B cell (primary cell): ENCODE results near the gene USP6NL. TPM values are rescaled to one million over a fixed set of nuclear protein-coding genes. Genes with fewer than 3 reads are reported as not detected.

Source experiments
- ATAC-seq: fragments of 200-7000 bp; cut with Tn5 transposase; one replicate; pipeline ENCODE4 v1.10.0; 2021; ENCODE audit warnings: low read depth, mild to moderate bottlenecking, moderate number of reproducible peaks, moderate library complexity
- CTCF ChIA-PET: fragments of 350-600 bp; sonication (Branson Sonifier 250); formaldehyde crosslinking; loops from one replicate; lab custom pipeline; 2021; ENCODE audit warnings: antibody characterized with exemption, inconsistent platforms; lab: Charles Lee
- POLR2A ChIA-PET: fragments of 350-600 bp; sonication (Branson Sonifier 250); formaldehyde crosslinking; loops from one replicate; lab custom pipeline; 2021; ENCODE audit warnings: antibody characterized with exemption; lab: Charles Lee
- DNase-seq: peaks from one replicate; pipeline ENCODE4 v3.0.0; 2013
- H2AFZ ChIP-seq: 2 replicates; pipeline ENCODE4 v1.6.1; 2012; ENCODE audit warnings: mild to moderate bottlenecking, low read depth, low read length; ENCODE audit not compliant: insufficient read depth, poor library complexity, severe bottlenecking
- H3K27ac ChIP-seq, 2 donors: 1 replicate in 1 of 2; 2 replicates in 1 of 2; pipeline ENCODE4 v1.5.1; 2012 to 2013; ENCODE audit warnings: low read length in 2 of 2, mild to moderate bottlenecking in 2 of 2, moderate library complexity in 1 of 2
- H3K27me3 ChIP-seq, 4 experiments: fragments of 200-600 bp in 1 of 4; sonication (generic) in 1 of 4; replicated peaks in 1 of 4; 1 replicate in 2 of 4; 2 replicates in 2 of 4; pipeline versions ENCODE4 v1.6.1 to v1.7.0; 2013 to 2016; ENCODE audit warnings: low read length in 3 of 4, mild to moderate bottlenecking in 2 of 4, mixed read lengths in 1 of 4, moderate library complexity in 1 of 4; ENCODE audit not compliant: insufficient read depth in 4 of 4, control insufficient read depth in 3 of 4; ENCODE audit errors: control extremely low read depth in 1 of 4
- H3K36me3 ChIP-seq, 2 experiments: replicated peaks in 1 of 2; 1 replicate in 1 of 2; 2 replicates in 1 of 2; pipeline versions ENCODE4 v1.6.1 to v1.7.1; 2013; ENCODE audit warnings: low read length in 1 of 2; ENCODE audit not compliant: insufficient read depth in 2 of 2, control insufficient read depth in 1 of 2; ENCODE audit errors: control extremely low read depth in 1 of 2, extremely low read depth in 1 of 2
- H3K4me1 ChIP-seq, 2 donors: fragments of 200-600 bp in 1 of 2; sonication (generic) in 1 of 2; 1 replicate in 1 of 2; 2 replicates in 1 of 2; pipeline versions ENCODE4 v1.5.1 to v1.6.1; 2013 to 2017; ENCODE audit warnings: low read length in 2 of 2; ENCODE audit not compliant: control insufficient read depth in 2 of 2, insufficient read depth in 2 of 2
- H3K4me2 ChIP-seq: replicated peaks from 2 replicates; pipeline ENCODE3; 2012; ENCODE audit warnings: mild to moderate bottlenecking, low read depth, low read length; ENCODE audit not compliant: poor library complexity, severe bottlenecking
- H3K4me3 ChIP-seq, 5 experiments: fragments of 200-600 bp in 1 of 5; sonication (generic) in 1 of 5; 1 replicate in 3 of 5; 2 replicates in 2 of 5; pipeline versions ENCODE4 v1.5.1 to v1.7.0; 2011 to 2016; ENCODE audit warnings: low read length in 4 of 5, mild to moderate bottlenecking in 4 of 5, low read depth in 2 of 5, control low read depth in 1 of 5, moderate library complexity in 1 of 5; ENCODE audit not compliant: insufficient read depth in 1 of 5; ENCODE audit errors: control extremely low read depth in 1 of 5, extremely low read depth in 1 of 5
- H3K79me2 ChIP-seq: fragments of 200-600 bp; sonication (generic); one replicate; pipeline ENCODE4 v1.6.0; 2016; ENCODE audit warnings: low read length; ENCODE audit not compliant: control insufficient read depth, insufficient read depth
- H3K9ac ChIP-seq: fragments of 200-600 bp; sonication (generic); 2 replicates; pipeline ENCODE4 v1.6.1; 2017; ENCODE audit warnings: mild to moderate bottlenecking, low read length, moderate library complexity
- H3K9me3 ChIP-seq, 3 donors: one replicate each; pipeline versions ENCODE4 v1.6.1 to v1.7.1; 2013; ENCODE audit warnings: low read length in 2 of 3; ENCODE audit not compliant: control insufficient read depth in 2 of 3, insufficient read depth in 1 of 3; ENCODE audit errors: control extremely low read depth in 1 of 3
- H4K20me1 ChIP-seq: 2 replicates; pipeline ENCODE4 v1.6.0; 2012; ENCODE audit warnings: mild to moderate bottlenecking, low read length; ENCODE audit not compliant: insufficient read depth, control insufficient read depth, poor library complexity, severe bottlenecking
- H3K27ac Mint-ChIP-seq: one replicate; pipeline ENCODE4 v1.8.0; 2021; ENCODE audit warnings: mixed read lengths
- H3K27me3 Mint-ChIP-seq: one replicate; pipeline ENCODE4 v1.8.0; 2021; ENCODE audit warnings: mixed read lengths
- H3K4me1 Mint-ChIP-seq: one replicate; pipeline ENCODE4 v1.8.0; 2021; ENCODE audit warnings: mixed read lengths
- H3K4me3 Mint-ChIP-seq: one replicate; pipeline ENCODE4 v1.8.0; 2021; ENCODE audit warnings: mixed read lengths
- H3K9me3 Mint-ChIP-seq: one replicate; pipeline ENCODE4 v1.8.0; 2022; ENCODE audit warnings: mixed read lengths; ENCODE audit not compliant: insufficient read depth
- CTCF ChIP-seq: fragments of 200-600 bp; IDR thresholded peaks from one replicate; pipeline ENCODE4 v1.8.0; 2022; ENCODE audit warnings: antibody characterized with exemption, mild to moderate bottlenecking
- EZH2 ChIP-seq: IDR thresholded peaks from 2 replicates; pipeline ENCODE4 v1.6.1; 2012; ENCODE audit warnings: borderline replicate concordance, low read depth, mild to moderate bottlenecking, moderate library complexity, low read length; ENCODE audit not compliant: insufficient read depth, poor library complexity, severe bottlenecking
- WGBS: methylation state at CpG from one replicate; pipeline ENCODE4 v1.1.5; 2013; ENCODE audit warnings: missing lambda C conversion rate; ENCODE audit not compliant: insufficient coverage; 5-methylcytosine and 5-hydroxymethylcytosine counted together
- intact Hi-C: fragments of 100-400 bp; cut with micrococcal nuclease; formaldehyde crosslinking; loops from one replicate; pipeline ENCODE4 v1.10.0; 2022
- polyA plus RNA-seq: library from polyadenylated mRNA; depleted of rRNA; stranded (reverse); fragments of >200 nt; gene quantifications from 2 replicates; pipeline ENCODE4 v1.2.3, GENCODE V29; 2012
- total RNA-seq, 2 donors: library from RNA; stranded (reverse); fragments of 120-200 nt in 1 of 2; gene quantifications; 1 replicate in 1 of 2; 2 replicates in 1 of 2; pipeline versions ENCODE4 v1.2.3 to v1.2.4, GENCODE V29; 2013 to 2022

The USP6NL gene
- total and polyA plus RNA-seq, 2 donors (not counting 1 experiment from before 2014, with no cell fraction given), result 27.0 to 61.5 TPM

GRCh38 chr10:11612021-11613001 is 861 bp upstream of the USP6NL start:
- Histone ChIP-seq H3K4me2 (peak overlapping the region; percentile 95), H3K27ac (peak overlapping the region; percentile 67 to 87), H3K4me3 (peak overlapping the region; percentile 70 to 85 (median 81)), H2AFZ (peak overlapping the region; percentile 81), H3K79me2 (peaks cover 44% of the 10 kb centered on the region), H3K9me3 (peaks cover 2 to 4% (median 4%) of the 10 kb centered on the region in 3 donors), H4K20me1 (no peaks in the 10 kb centered on the region), H3K27me3 (no peaks in the 10 kb centered on the region), H3K4me1 (peaks cover 30 to 34% of the 10 kb centered on the region in 2 donors), H3K9ac (peak overlapping the region; percentile 82), H3K36me3 (no peaks in the 10 kb centered on the region)
- H3K27me3 Mint-ChIP-seq, result no peaks in the 10 kb centered on the region
- no peaks in the 10 kb centered on the region for H3K9me3 Mint-ChIP-seq
- 17% methylated on average over 6 of the region's 11 CpGs for WGBS
- DNase-seq, result no peak
- H3K4me1 Mint-ChIP-seq, result peaks cover 35% of the 10 kb centered on the region
- CTCF ChIA-PET, result interaction anchor here (0.6 to 2.5 kb wide), 17 partner anchors 11 to 253 kb away, joined by 3 to 16 read pairs (median 4); no protein-coding TSS in a partner anchor
- POLR2A ChIA-PET, result interaction anchor here (0.6 to 1.6 kb wide), 5 partner anchors 20 to 98 kb away, joined by 3 to 13 read pairs (median 5); no protein-coding TSS in a partner anchor
- ATAC-seq, result peak; percentile 25
- intact Hi-C loops, result loop anchor here (2.0 kb wide), 1 partner anchor 52 kb away; no protein-coding TSS in a partner anchor
- H3K27ac Mint-ChIP-seq, result peak overlapping the region; percentile 97
- no peak for TF ChIP-seq EZH2
- no peak for TF ChIP-seq CTCF
- peak overlapping the region; percentile 95 for H3K4me3 Mint-ChIP-seq
